ENCODE data around the gene U2AF2. TPM values are rescaled to one million over a fixed set of nuclear protein-coding genes. Genes with fewer than 3 reads are reported as not detected.

The U2AF2 gene
- total RNA-seq, 1 donor from 2014 or later = 216 TPM

GRCh38 chr19:55667511-55667910 lies 12.7 kb downstream of the U2AF2 start:
- H3K4me1 Mint-ChIP-seq (ENCODE audit: low read depth, unreplicated experiment) = peaks cover 11% of the 10 kb centered on the region
- TF ChIP-seq CTCF (IDR thresholded peaks at IDR 0.05; ENCODE audit: partially characterized antibody, unreplicated experiment) = no peak
- no peak overlapping the region for H3K4me3 Mint-ChIP-seq (ENCODE audit: unreplicated experiment)
- H3K27ac Mint-ChIP-seq (ENCODE audit: unreplicated experiment) = peak overlapping the region; percentile 5
- H3K36me3 Mint-ChIP-seq (ENCODE audit: unreplicated experiment) = no peaks in the 10 kb centered on the region
- peaks cover 10% of the 10 kb centered on the region for H3K27me3 Mint-ChIP-seq (ENCODE audit: unreplicated experiment)
- DNase-seq = no peak
- H3K9me3 Mint-ChIP-seq (ENCODE audit: unreplicated experiment) = peaks cover 21% of the 10 kb centered on the region

GRCh38 chr19:55667958-55668357 lies 13.1 kb downstream of the U2AF2 start:
- peaks cover 11% of the 10 kb centered on the region for H3K4me1 Mint-ChIP-seq (ENCODE audit: low read depth, unreplicated experiment)
- DNase-seq = no peak
- no peak for TF ChIP-seq CTCF (IDR thresholded peaks at IDR 0.05; ENCODE audit: partially characterized antibody, unreplicated experiment)
- no peak overlapping the region for H3K4me3 Mint-ChIP-seq (ENCODE audit: unreplicated experiment)
- peaks cover 10% of the 10 kb centered on the region for H3K27me3 Mint-ChIP-seq (ENCODE audit: unreplicated experiment)
- H3K27ac Mint-ChIP-seq (ENCODE audit: unreplicated experiment) = no peak overlapping the region
- no peaks in the 10 kb centered on the region for H3K36me3 Mint-ChIP-seq (ENCODE audit: unreplicated experiment)
- peaks cover 21% of the 10 kb centered on the region for H3K9me3 Mint-ChIP-seq (ENCODE audit: unreplicated experiment)

GRCh38 chr19:55668603-55669348 lies 13.9 kb downstream of the U2AF2 start:
- Mint-ChIP-seq H3K27ac (ENCODE audit: unreplicated experiment) (no peak overlapping the region), H3K4me3 (ENCODE audit: unreplicated experiment) (no peak overlapping the region), H3K27me3 (ENCODE audit: unreplicated experiment) (peaks cover 12% of the 10 kb centered on the region), H3K36me3 (ENCODE audit: unreplicated experiment) (no peaks in the 10 kb centered on the region), H3K9me3 (ENCODE audit: unreplicated experiment) (peaks cover 21% of the 10 kb centered on the region), H3K4me1 (ENCODE audit: low read depth, unreplicated experiment) (peaks cover 11% of the 10 kb centered on the region)
- DNase-seq = no peak
- no peak for TF ChIP-seq CTCF (IDR thresholded peaks at IDR 0.05; ENCODE audit: partially characterized antibody, unreplicated experiment)

- no peak for DNase-seq
- no peaks in the 10 kb centered on the region for H3K36me3 Mint-ChIP-seq (ENCODE audit: unreplicated experiment)
- no peak for TF ChIP-seq CTCF (IDR thresholded peaks at IDR 0.05; ENCODE audit: partially characterized antibody, unreplicated experiment)
- peaks cover 24% of the 10 kb centered on the region for H3K9me3 Mint-ChIP-seq (ENCODE audit: unreplicated experiment)
- H3K27ac Mint-ChIP-seq (ENCODE audit: unreplicated experiment) = no peak overlapping the region
- no peak overlapping the region for H3K4me3 Mint-ChIP-seq (ENCODE audit: unreplicated experiment)
- H3K27me3 Mint-ChIP-seq (ENCODE audit: unreplicated experiment) = peaks cover 15% of the 10 kb centered on the region
- H3K4me1 Mint-ChIP-seq (ENCODE audit: low read depth, unreplicated experiment) = peaks cover 11% of the 10 kb centered on the region
Measured at GRCh38 chr19:55669418-55670279, 14.8 kb downstream of the U2AF2 start.

Measured in glutamatergic neuron (in vitro differentiated cells).